GM12874 (cell line): ENCODE measurements around the gene PDE5A.

ENCODE experiments used
- TF ChIP-seq, protein P1 (sequence below): IDR thresholded peaks from 2 replicates; pipeline ENCODE4 v1.5.1; 2011; ENCODE audit warnings: low read depth, mild to moderate bottlenecking, control low read depth, low read length, moderate library complexity; ENCODE audit not compliant: insufficient read depth

Gene PDE5A

GRCh38 chr4:119643306-119644042, 14.9 kb upstream of the PDE5A start:
- TF ChIP-seq, protein P1, sequence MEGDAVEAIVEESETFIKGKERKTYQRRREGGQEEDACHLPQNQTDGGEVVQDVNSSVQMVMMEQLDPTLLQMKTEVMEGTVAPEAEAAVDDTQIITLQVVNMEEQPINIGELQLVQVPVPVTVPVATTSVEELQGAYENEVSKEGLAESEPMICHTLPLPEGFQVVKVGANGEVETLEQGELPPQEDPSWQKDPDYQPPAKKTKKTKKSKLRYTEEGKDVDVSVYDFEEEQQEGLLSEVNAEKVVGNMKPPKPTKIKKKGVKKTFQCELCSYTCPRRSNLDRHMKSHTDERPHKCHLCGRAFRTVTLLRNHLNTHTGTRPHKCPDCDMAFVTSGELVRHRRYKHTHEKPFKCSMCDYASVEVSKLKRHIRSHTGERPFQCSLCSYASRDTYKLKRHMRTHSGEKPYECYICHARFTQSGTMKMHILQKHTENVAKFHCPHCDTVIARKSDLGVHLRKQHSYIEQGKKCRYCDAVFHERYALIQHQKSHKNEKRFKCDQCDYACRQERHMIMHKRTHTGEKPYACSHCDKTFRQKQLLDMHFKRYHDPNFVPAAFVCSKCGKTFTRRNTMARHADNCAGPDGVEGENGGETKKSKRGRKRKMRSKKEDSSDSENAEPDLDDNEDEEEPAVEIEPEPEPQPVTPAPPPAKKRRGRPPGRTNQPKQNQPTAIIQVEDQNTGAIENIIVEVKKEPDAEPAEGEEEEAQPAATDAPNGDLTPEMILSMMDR, result no peak

DNA sequence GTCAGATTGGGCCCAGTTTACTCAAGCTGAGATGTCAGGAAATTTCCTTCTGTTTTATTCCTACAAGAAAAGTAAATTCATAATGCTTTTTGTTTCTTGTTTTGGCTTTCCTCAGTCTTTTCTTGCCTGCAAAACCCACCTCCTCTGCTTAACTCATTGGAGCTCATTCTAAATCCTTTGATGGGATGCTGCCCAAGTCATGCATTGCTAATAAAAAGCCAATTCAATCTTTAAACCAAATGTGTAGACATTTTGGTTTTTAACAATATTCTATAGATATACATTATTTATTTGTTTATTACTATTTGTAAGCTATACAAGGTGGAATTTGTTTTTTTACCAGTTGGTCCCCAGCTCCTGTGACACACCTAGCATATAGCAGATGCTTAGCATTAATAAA, 13.2 kb upstream of the PDE5A start:
- TF ChIP-seq, protein P1, result no peak

DNA sequence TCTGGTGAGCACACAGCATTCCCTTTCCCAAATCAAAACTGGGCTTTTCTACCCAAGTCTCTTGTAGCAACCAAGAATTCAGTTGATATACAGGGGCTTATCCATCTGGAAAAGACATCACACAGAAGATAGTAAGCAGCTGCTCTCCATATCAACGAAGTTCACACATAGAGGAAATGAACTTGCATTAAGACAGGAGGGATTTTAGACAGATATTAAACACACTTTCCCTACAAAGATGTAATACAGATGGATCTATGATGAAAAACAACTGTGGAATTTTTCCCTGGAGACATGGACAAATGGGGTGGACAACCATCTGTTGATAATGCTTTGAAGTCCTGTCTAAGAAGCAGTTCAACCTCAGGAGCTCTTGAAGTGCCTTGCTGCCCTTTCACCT, 9.8 kb upstream of the PDE5A start:
- TF ChIP-seq, protein P1, result no peak

DNA sequence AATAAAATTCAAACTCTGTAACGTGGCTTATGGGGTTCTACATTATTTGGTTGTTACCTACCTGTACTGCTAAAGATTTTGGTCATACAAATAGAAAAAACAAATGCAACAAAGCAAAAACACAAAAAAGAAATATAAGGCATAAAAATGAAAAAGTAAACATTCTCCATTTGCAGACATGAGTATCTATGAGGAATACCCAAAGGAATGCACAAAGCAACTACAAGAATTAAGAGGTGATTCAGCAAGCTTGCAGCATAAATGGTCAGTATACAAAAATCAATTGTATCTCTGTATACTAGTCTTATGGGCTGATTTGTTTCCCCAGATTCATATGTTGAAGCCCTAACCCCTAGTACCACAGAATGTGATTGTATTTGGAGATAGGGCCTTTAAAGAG, 3.6 kb upstream of the PDE5A start:
- TF ChIP-seq, protein P1, result no peak

- TF ChIP-seq, protein P1, result no peak
Measured at GRCh38 chr4:119629142-119629471, 503 bp upstream of the PDE5A start.

DNA sequence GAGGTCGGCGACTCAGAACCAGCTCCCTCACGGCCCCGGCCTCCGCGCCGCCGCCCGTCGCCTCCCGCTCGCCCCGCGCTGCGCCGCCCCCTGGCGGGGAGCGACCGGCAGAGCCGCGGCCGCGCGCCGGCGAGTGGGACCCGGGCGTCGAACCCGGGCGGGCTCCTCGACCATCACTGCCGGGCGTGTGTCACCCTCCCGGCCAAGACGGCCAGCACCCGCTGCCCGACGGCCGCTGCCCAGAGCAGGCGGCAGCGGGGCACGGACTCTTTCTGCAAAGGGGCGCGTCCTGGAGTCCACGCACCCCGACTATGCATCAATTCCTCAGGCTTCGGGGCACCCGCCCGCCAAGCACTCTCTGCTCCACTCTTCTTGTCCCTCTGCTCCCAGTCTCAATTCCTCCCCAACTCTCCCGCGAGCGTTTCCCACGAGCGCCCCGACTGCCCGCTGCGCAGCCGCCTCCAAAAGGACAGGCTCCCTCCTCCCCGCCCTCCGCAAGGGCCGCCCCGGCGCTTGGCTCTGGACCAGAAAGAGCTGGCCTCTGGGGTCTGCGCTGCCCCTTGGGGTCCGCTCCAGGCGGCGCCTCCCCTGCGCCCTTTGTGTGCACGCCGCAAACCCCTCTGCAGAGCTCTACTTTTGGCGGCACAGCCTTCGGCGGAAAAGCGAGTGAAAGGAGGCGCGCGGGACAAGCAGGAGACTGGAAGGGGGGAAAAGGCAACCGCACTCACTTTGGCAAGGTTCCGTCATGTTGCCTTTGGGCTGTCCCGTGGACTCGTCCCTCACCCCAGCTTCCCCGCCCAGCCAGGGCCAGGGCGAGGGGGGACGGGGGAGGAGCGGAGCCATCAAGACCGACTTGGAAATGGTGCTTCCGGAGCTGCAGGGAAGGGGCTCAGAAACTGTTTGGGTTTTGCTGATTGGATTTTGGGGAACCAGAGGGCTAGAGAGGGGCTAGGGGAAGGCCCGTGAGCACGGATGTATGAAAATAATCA, 1.0 kb downstream of the PDE5A start:
- TF ChIP-seq, protein P1, result peak; percentile 70

DNA sequence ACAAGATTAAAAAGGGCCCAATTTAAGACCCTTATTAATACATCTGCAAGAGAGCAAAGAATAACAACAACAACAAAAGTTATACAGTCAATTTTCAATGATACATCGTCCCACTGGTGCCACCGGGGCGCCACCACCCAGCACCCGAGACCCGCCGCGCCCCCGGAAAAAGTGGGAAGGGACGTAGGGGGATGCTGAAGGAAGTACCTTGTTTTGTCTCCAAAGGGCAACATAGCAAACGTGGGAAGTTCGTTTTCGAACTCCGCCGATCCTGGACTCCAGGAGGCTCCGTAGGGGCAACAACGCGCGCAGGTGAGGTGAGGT, 1.7 kb downstream of the PDE5A start:
- TF ChIP-seq, protein P1, result no peak
